ENCODE measurements around the gene DNAAF1.
A peak's percentile ranks its signal among the peaks of the same experiment; 100 is the strongest.

The DNAAF1 gene

DNA sequence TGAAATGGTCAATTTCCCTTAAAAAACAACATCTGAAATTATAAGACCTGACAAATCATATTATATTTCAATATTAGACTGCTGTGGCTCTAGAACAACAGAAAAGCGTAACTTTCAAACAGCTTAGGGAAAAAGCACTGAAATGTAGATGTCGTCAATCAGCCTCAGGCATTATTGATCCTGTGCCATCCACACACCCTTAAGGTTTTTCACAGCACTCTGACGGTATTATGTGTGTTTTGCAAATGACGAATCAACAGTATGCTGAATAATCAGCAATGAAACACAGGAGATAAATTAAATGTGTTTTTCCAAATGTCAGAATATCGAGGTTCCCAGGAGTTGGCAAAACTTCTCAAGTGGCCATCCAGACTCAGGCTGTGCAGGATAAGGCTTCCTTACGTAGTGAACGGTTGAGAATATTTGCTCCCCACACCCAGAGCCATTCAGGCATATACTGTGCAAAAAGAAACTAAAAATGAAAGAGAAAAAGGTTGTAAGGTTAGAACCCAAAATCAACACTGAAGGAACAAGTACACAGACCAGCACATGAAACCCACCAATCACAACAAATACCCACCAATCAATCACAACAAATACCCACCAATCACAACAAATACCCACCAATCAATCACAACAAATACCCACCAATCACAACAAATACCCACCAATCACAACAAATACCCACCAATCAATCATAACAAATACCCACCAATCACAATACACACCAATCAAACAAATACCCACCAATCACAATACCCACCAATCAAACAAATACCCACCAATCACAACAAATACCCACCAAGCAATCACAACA lies 20.6 kb upstream of the DNAAF1 start:
- DNase-seq (ENCODE audit: low read depth), result no peak

- DNase-seq (ENCODE audit: low read depth), result no peak
These were observed 14.0 kb upstream of the DNAAF1 start for GRCh38 chr16:84131117-84131516.

DNA sequence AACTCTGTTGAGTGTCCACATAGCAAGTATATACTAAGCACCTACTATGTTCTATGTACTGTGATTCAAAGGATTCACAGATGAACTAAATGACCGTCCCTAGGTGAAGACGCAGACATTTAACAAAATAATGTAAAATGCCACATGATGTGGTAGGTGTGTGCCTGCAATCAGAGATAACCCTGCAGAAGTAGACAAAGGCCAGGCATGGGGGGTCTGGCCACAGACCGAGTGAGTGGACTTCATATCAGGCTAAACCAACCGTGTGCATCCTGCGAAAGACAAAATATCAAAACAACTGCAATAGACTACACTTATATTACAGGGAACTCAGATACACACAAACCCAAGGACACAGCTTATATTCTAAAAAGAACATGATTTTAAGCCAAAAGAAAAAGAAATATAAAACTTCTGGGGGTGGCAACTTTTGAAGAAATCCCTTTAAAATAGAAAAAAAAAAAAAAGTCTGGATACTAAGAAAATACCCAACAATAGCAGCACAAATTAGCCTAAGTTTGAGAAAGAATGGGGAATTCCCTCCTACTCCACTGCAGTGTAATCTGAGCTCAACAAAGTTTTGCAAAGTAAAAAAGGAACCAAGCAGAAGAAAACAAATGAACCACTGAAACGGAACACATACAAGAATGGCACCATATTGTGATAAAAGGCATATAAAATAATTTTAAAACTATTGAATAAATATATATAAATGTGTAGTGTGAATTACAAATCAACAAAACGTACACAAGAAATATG lies 12.4 kb upstream of the DNAAF1 start:
- no peak for DNase-seq (ENCODE audit: low read depth)

DNA sequence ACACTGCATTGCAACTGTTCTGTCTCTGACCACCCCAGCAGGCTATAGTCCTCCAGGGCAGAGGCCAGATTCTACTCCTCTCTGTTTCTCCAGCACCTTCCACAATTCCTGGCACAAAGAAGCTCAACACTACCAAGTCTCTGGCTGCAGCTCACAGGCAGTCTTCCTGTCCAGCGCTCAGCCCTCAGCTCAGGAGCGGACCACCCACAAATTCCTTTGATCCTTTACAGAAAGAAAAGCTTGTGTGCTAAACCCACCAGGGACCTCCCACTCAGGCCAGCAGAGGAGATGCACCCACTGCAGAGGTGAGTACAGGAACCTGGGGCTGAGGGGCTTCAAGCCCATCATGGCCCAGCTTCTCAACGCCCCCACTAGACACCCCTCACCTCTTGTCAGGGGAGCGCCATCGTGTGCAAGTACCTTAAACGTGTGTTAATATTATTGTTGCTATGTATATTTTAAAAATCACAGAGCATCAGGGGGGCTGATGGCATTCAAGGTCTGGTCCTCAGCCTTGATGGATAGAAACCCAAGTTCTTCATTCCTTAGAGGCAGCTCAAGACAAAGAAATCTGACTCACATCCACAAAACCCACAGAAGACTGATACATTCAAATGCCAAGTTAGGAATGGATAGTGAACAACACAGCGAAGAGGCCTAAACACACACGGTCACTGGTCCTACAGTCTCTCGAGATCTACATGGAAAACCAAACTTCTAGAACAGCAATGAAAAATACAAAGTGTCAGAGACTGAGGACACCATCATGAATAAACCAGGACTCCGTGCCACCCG lies 8.6 kb upstream of the DNAAF1 start:
- no peak for DNase-seq (ENCODE audit: low read depth)

DNA sequence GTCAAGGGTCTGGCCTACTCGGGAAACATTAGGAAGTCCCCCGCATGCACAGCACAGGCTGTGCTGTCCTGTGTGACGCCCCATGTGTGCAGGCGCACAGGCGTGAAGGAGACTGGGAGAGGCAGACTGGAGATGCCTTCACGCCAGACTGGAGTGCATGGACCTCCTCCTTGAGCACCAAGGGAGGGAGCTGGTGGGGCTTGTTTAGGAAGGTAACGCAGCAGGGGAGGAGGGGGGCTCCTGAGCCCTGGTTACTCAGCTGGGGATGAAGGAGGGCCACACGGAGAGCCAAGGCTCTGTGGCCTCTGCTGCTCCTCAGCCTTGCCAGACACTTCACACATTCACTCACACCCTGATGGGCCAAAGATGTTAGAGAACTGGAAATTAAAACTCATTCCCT lies 7.8 kb upstream of the DNAAF1 start:
- DNase-seq (ENCODE audit: low read depth), result no peak

DNA sequence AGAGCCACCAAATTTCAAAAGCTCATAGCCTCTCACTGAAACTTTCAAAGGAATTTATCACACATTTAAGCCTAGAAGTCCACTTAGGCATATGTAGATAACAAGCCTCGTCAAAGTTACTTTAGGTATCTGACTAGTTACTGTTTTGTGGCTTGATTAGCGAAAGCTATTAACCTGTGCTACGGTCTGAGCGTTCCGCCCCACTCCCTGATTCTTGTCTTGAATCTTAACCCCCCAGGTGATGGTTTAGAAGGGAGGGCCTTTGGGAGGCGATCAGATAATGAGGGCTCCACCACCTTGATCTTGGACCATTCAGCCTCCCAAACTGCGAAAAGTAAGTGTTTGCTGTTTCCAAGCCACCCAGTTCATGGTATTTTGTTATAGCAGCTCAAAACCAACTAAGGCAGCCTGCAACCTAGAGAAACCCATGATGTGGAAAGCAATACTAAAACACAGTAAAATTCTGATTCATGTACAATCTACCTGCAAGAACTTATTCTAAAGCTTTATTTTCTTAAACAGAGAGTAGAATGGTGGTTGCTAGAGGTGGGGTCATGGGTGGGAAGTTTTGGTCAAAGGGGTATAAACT lies 7.2 kb upstream of the DNAAF1 start:
- DNase-seq (ENCODE audit: low read depth), result no peak

DNA sequence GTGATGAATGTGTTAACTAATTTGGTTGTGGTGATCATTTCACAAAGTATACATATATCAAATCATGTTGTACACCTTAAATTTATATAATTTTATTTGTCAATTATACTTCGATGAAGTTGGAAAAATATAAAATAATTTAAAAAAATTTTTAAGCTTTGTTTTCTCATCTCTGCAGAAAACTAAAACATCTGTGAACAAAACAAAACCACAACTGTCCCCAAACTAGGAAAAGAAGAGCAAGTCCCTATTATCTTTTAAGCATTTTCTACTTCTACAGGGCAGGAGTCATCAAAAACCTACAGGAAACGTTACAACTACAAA lies 6.6 kb upstream of the DNAAF1 start:
- no peak for DNase-seq (ENCODE audit: low read depth)

DNA sequence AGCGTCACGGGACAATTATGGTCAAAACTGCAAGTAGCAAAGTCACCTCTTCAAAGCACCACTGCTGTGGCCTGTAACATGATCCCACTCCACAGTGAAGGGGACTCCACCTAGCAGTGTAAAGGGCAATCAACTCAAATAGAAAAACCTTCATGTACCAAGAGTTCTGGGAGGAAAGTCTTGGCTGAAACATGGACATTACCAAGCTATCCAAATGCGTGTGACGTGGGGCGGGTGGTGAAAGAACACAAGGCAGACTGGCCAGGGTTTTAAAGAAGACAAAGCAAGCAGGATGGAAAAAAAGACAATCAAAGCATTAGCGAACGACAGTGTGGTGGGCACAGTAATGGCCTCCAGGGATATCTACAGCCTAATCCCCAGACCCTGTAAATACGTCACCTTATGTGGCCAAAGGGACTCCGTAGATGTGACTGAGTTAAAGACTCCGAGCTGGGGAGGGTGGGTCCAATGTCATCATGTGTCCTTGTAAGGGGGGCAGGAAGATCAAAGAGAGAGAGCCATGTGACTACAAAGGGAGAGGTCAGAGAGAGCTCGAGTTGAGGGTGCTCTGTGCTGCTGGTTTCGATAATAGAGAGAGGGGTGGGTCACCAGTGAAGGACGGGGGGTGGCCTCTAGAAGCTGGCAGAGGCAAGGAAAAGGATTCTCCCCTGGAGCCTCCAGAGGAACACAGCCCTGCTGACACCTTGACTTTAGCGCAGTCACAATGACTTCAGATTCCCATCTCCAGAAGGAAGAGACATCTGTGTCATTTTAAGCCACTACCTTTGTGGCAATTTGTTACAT lies 6.1 kb upstream of the DNAAF1 start:
- peak; percentile 61 for DNase-seq (ENCODE audit: low read depth)

DNA sequence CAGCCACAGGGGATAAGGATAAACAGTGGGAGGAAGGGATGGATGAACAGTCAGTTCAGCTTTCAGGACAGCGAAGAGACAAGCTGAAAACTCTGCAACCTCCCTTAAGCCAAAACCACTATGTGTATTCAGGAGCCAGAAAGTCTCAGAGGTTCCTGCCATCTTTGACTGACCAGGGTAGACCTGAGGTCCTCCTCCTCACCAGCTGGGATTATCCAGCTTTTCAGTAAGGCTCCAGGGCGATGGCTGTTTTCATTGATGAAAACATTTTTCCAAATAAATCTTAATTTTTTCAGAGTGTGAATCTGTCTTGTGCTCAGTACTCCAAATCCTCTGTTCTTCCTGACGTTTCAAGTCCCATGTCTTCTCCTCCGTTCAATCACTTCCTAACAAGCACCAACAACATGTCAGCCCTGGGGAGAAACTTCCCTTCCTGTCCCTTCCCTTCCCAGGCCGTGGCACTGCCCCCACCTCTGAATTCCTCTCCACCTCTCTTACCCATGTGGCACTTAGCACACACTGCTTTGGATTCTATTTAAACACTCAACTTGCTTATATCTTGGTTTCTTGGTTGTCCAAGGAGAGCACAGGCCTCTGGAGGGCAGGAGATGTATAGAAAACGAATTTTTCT lies 5.4 kb upstream of the DNAAF1 start:
- DNase-seq (ENCODE audit: low read depth), result no peak

- DNase-seq (ENCODE audit: low read depth), result no peak
These were observed 3.9 kb upstream of the DNAAF1 start for GRCh38 chr16:84141143-84141670.

DNA sequence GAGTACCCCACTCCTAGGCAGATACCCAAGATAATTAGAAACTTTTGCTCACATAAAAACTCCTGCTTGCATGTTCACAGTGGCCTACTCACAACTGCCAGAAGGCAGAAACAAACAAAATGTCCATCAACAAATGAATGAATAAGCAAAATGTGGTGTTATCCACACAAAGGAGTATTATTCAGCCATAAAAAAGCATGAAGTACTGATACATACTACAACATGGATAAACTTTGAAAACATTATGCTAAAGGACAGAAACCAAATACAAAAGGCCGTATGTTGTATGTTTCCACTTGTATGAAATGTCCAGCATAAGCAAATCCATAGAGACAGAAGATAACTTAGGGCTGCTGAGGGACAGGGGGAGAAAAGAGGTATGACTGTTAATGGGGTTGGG lies 2.0 kb upstream of the DNAAF1 start:
- no peak for DNase-seq (ENCODE audit: low read depth)

GRCh38 chr16:84143784-84144199 lies 1.3 kb upstream of the DNAAF1 start:
- DNase-seq (ENCODE audit: low read depth), result no peak

GRCh38 chr16:84144209-84144858 lies 774 bp upstream of the DNAAF1 start:
- peak; percentile 33 for DNase-seq (ENCODE audit: low read depth)

DNA sequence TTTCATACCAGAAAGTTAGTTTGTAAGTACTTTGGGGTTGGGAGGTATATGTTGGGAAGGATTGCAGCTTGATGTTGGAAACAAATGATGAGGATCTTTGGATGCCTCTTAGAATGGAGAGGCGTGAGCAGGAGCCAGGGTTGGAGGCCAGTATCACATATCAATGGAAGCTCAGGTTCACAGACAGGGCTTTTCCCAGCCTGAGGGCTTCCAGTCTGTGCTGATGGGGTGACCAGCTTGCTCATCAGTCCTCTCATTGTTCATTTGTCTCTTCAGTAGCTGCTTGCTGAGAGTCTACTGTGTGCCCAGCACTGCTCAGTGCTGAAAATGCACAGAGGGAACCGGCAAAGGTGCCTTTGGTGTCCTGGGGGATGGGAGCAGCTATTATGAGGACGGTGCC lies 5.8 kb downstream of the DNAAF1 start:
- DNase-seq (ENCODE audit: low read depth), result no peak

DNA sequence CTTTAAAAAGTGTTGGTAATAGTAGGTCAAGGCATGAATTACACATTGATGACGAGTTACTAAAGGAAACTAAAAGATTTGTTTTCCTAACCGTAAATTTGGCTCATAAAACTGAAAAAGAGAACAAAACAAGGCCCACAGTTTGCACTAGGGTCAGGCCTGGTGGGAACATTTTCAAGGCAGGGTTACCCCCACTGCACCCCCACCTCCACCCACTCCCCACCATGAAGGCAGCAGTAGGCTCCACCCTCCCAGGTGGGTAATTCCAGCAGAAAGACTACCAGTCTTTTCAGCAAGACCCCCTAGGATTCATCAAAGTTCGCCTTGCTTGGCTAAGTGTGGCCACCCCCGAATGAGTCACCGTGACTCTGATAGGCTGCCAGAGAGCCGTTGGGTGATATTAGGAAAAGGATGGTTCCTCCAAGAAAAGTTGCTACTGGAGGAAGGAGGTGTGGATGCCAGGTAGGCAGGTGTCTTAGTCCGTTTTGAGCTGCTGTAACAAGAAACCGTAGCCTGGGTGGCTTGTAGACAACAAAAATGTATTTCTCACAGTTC lies 8.6 kb downstream of the DNAAF1 start:
- peak; percentile 21 for DNase-seq (ENCODE audit: low read depth)

DNA sequence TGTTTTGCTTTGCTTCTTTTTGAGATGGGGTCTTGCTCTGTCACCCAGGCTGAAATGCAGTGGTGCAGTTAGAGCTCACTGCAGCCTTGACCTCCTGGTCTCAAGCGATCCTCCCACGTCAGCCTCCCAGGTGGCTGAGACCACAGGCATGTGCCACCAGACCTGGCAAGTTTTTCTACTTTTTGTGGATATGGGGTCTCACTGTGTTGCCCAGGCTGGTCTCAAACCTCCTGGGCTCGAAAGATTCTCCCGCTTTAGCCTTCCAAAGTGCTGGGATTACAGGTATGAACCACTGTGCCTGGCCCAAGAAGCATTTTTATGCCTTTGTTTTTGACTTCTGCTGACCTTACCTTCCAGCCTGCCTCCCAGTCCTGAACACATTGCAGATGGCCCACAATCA lies 10.1 kb downstream of the DNAAF1 start:
- no peak for DNase-seq (ENCODE audit: low read depth)

DNA sequence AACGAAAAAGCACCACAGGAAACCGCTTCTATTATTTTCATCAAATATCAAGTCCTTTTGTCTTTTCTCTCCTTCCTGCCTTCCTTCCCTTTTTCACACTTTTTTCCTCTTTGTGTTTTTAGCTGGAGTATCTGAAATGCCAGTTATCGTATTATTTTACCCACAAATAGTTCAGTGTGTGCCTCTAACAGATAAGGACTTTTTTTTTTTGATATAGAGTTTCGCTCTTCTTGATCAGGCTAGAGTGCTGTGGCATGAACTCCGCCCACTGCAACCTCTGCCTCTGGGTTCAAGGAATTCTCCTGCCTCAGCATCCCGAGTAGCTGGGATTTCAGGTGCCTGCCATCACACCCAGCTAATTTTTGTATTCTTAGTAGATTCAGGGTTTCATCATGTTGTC lies 10.7 kb downstream of the DNAAF1 start:
- DNase-seq (ENCODE audit: low read depth), result no peak

DNA sequence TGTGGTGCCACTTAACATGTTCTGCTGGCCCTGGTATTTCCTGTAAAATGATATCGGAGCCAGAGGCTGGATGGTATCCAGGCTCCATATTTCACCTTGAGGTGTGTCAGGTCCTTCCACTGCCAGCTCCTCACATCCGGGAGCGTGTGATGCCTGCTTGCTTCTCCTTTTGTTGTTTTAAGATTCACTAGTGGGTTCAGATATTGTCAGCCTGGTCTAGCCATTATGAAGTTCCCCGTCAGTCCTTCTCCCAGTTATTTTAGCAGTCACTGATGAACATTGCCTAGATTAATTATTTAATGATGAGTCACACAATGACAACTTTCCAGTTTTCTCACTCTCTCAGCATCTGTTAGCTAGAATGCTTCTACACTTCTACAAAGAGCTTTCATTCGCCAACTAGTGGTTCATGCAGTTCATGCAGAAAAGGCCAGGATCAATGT lies 11.3 kb downstream of the DNAAF1 start:
- DNase-seq (ENCODE audit: low read depth), result peak; percentile 37

DNA sequence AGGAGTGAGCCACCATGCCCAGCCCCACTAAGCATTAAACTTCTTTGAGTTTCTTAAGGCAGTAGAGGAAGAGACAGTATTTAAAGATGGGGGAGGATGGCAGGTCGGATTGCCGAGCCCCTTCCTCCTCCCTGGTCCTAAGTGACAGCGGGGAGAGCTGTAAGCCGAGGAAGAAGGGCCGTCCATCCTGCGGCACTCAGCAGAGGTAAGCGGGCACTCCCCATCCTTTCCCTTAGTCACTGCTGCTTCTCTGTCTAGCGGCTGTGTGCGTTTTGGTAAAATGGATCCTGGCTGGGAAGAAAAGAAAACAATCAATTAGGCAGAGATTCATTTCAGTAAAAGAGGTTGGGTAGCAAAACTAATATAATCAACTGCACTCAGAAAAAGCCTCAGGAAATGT lies 13.9 kb downstream of the DNAAF1 start:
- DNase-seq (ENCODE audit: low read depth), result no peak

DNA sequence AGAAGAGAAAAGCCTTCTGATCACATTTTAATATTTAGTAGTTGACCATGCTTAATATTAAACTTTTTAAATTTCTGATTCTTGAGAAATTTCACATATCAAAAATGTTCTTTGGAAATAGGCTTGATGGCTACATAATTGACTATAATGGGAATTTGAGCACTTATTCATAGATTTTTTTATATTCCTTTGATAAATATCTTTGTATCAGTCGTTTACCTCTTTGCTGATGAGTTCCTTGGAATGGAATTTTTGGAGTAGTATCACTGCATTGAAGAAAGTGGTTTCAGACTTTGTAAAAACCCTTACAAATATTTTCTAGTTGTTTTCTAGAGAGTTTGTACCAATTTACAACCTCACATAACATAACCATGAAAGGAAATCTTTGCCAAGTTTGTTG lies 14.7 kb downstream of the DNAAF1 start:
- no peak for DNase-seq (ENCODE audit: low read depth)
